ENCODE data around the gene ADAMTSL4. TPM values are rescaled to one million over a fixed set of nuclear protein-coding genes. Genes with fewer than 3 reads are reported as not detected.
A peak's percentile ranks its signal among the peaks of the same experiment; 100 is the strongest.

The ADAMTSL4 gene
- total RNA-seq, 1 experiment from 2014 or later: not detected

- H3K27ac ChIP-seq (ENCODE audit: low read depth, low read length, poor library complexity, severe bottlenecking): no peak overlapping the region
- no TSS peak for BruUV-seq (replicated peaks)
These were observed 10.4 kb downstream of the ADAMTSL4 start for GRCh38 chr1:150559656-150560010.

GRCh38 chr1:150560011-150560438 lies 10.8 kb downstream of the ADAMTSL4 start:
- BruUV-seq (replicated peaks): no TSS peak
- CTCF ChIA-PET: interaction anchor here (0.7 to 2.4 kb wide), 5 partner anchors 8 to 69 kb away, joined by 4 to 13 read pairs (median 5); partner anchors contain the start of gene ENSA
- POLR2A ChIA-PET (ENCODE audit: low non-redundant PET): no interaction called here
- H3K27me3 ChIP-seq (replicated peaks; ENCODE audit: insufficient read depth, low read depth, low read length, poor library complexity): no peaks in the 10 kb centered on the region
- peak; percentile 97 for TF ChIP-seq CTCF (conservative IDR thresholded peaks at IDR 0.05; ENCODE audit: low read depth, low read length)
- TF ChIP-seq EZH2 (IDR thresholded peaks at IDR 0.05; ENCODE audit: borderline replicate concordance, low read depth, low read length, poor library complexity, severe bottlenecking): no peak
- H3K9me3 ChIP-seq (ENCODE audit: low read depth, low read length, poor library complexity, severe bottlenecking): no peaks in the 10 kb centered on the region
- no peak overlapping the region for H3K4me3 ChIP-seq (ENCODE audit: low read depth, low read length, poor library complexity, severe bottlenecking)
- H3K36me3 ChIP-seq (ENCODE audit: insufficient read depth, low read length, poor library complexity, severe bottlenecking): no peaks in the 10 kb centered on the region
- intact Hi-C loops (cut with micrococcal nuclease; ENCODE audit: unreplicated experiment): loop anchor here (1.0 to 10.0 kb wide), 4 partner anchors 62 to 415 kb away; partner anchors contain the start of genes CERS2 and CTSK
- peaks cover 29% of the 10 kb centered on the region for H3K4me1 ChIP-seq (ENCODE audit: insufficient read depth, low read length, poor library complexity, severe bottlenecking)
- peak; percentile 75 for DNase-seq (ENCODE audit: low spot score)
- H3K27ac ChIP-seq (ENCODE audit: low read depth, low read length, poor library complexity, severe bottlenecking): peak overlapping the region; percentile 84

More at GRCh38 chr1:150559656-150560010, 10.4 kb downstream of the ADAMTSL4 start:
- intact Hi-C loops (cut with micrococcal nuclease; ENCODE audit: unreplicated experiment): loop anchor here (1.0 to 10.0 kb wide), 4 partner anchors 63 to 415 kb away; partner anchors contain the start of genes CERS2 and CTSK
- DNase-seq (ENCODE audit: low spot score): no peak
- Histone ChIP-seq H3K36me3 (ENCODE audit: insufficient read depth, low read length, poor library complexity, severe bottlenecking) (no peaks in the 10 kb centered on the region), H3K4me1 (ENCODE audit: insufficient read depth, low read length, poor library complexity, severe bottlenecking) (peaks cover 29% of the 10 kb centered on the region), H3K4me3 (ENCODE audit: low read depth, low read length, poor library complexity, severe bottlenecking) (no peak overlapping the region), H3K9me3 (ENCODE audit: low read depth, low read length, poor library complexity, severe bottlenecking) (no peaks in the 10 kb centered on the region), H3K27me3 (replicated peaks; ENCODE audit: insufficient read depth, low read depth, low read length, poor library complexity) (no peaks in the 10 kb centered on the region)
- ChIA-PET CTCF (interaction anchor here (0.7 to 2.4 kb wide), 4 partner anchors 8 to 70 kb away, joined by 4 to 13 read pairs (median 4); partner anchors contain the start of gene ENSA), POLR2A (ENCODE audit: low non-redundant PET) (no interaction called here)
- TF ChIP-seq CTCF (conservative IDR thresholded peaks at IDR 0.05; ENCODE audit: low read depth, low read length) (no peak), EZH2 (IDR thresholded peaks at IDR 0.05; ENCODE audit: borderline replicate concordance, low read depth, low read length, poor library complexity, severe bottlenecking) (no peak)

GRCh38 chr1:150560576-150561253 lies 11.5 kb downstream of the ADAMTSL4 start:
- BruUV-seq (replicated peaks): no TSS peak

More at GRCh38 chr1:150560576-150561253, 11.5 kb downstream of the ADAMTSL4 start:
- peak; percentile 93 for DNase-seq (ENCODE audit: low spot score)
- peak overlapping the region; percentile 53 for H3K4me3 ChIP-seq (ENCODE audit: low read depth, low read length, poor library complexity, severe bottlenecking)
- TF ChIP-seq EZH2 (IDR thresholded peaks at IDR 0.05; ENCODE audit: borderline replicate concordance, low read depth, low read length, poor library complexity, severe bottlenecking): no peak
- peak; percentile 88 for TF ChIP-seq CTCF (conservative IDR thresholded peaks at IDR 0.05; ENCODE audit: low read depth, low read length)
- no peaks in the 10 kb centered on the region for H3K9me3 ChIP-seq (ENCODE audit: low read depth, low read length, poor library complexity, severe bottlenecking)
- no peaks in the 10 kb centered on the region for H3K27me3 ChIP-seq (replicated peaks; ENCODE audit: insufficient read depth, low read depth, low read length, poor library complexity)
- intact Hi-C loops (cut with micrococcal nuclease; ENCODE audit: unreplicated experiment): loop anchor here (1.0 to 10.0 kb wide), 4 partner anchors 62 to 414 kb away; partner anchors contain the start of genes CERS2 and CTSK
- CTCF ChIA-PET: interaction anchor here (0.5 to 2.4 kb wide), 15 partner anchors 7 to 417 kb away, joined by 3 to 13 read pairs (median 5); partner anchors contain the start of gene ENSA
- no peaks in the 10 kb centered on the region for H3K36me3 ChIP-seq (ENCODE audit: insufficient read depth, low read length, poor library complexity, severe bottlenecking)
- peaks cover 29% of the 10 kb centered on the region for H3K4me1 ChIP-seq (ENCODE audit: insufficient read depth, low read length, poor library complexity, severe bottlenecking)
- H3K27ac ChIP-seq (ENCODE audit: low read depth, low read length, poor library complexity, severe bottlenecking): peak overlapping the region; percentile 84
- POLR2A ChIA-PET (ENCODE audit: low non-redundant PET): interaction anchor here (0.6 to 1.0 kb wide), 2 partner anchors 10 to 45 kb away, joined by 6 to 9 read pairs; no protein-coding TSS in a partner anchor

All from A673 (cell line).